HG03565 (cell line): ENCODE measurements around the gene CTNNA3.

Experiments used
- ATAC-seq: cut with Tn5 transposase; IDR thresholded peaks from one replicate; pipeline ENCODE4 v1.9.1; 2021; ENCODE audit warnings: mild to moderate bottlenecking, moderate library complexity; ENCODE audit not compliant: unreplicated experiment

CTNNA3 gene

GRCh38 chr10:67666416-67667034, 29.5 kb downstream of the CTNNA3 start:
- no peak for ATAC-seq

GRCh38 chr10:67665491-67665890, 30.5 kb downstream of the CTNNA3 start:
- no peak for ATAC-seq

GRCh38 chr10:67664942-67665341, 31.1 kb downstream of the CTNNA3 start:
- no peak for ATAC-seq

GRCh38 chr10:67663449-67664087, 32.4 kb downstream of the CTNNA3 start:
- no peak for ATAC-seq

GRCh38 chr10:67662415-67662814, 33.6 kb downstream of the CTNNA3 start:
- ATAC-seq: no peak

GRCh38 chr10:67659497-67659896, 36.5 kb downstream of the CTNNA3 start:
- ATAC-seq: no peak

GRCh38 chr10:67657775-67658174, 38.2 kb downstream of the CTNNA3 start:
- ATAC-seq: no peak

- ATAC-seq: no peak
These were observed 45.4 kb downstream of the CTNNA3 start for GRCh38 chr10:67650558-67650957.

- no peak for ATAC-seq
These were observed 47.3 kb downstream of the CTNNA3 start for GRCh38 chr10:67648613-67649229.

- ATAC-seq: no peak
These were observed 65.1 kb downstream of the CTNNA3 start for GRCh38 chr10:67630904-67631303.

GRCh38 chr10:67629461-67629971, 66.5 kb downstream of the CTNNA3 start:
- peak; percentile 35 for ATAC-seq

GRCh38 chr10:67622984-67623383, 73.0 kb downstream of the CTNNA3 start:
- ATAC-seq: no peak

- no peak for ATAC-seq
These were observed 73.5 kb downstream of the CTNNA3 start for GRCh38 chr10:67622511-67622910.

- no peak for ATAC-seq
These were observed 74.2 kb downstream of the CTNNA3 start for GRCh38 chr10:67621834-67622233.

GRCh38 chr10:67618116-67618515, 77.9 kb downstream of the CTNNA3 start:
- ATAC-seq: no peak

GRCh38 chr10:67612577-67613537, 83.1 kb downstream of the CTNNA3 start:
- peak; percentile 99 for ATAC-seq

- no peak for ATAC-seq
These were observed 83.8 kb downstream of the CTNNA3 start for GRCh38 chr10:67612176-67612575.

- no peak for ATAC-seq
These were observed 85.8 kb downstream of the CTNNA3 start for GRCh38 chr10:67609996-67610793.

- no peak for ATAC-seq
These were observed 88.0 kb downstream of the CTNNA3 start for GRCh38 chr10:67608001-67608400.

GRCh38 chr10:67607472-67607871, 88.5 kb downstream of the CTNNA3 start:
- no peak for ATAC-seq
